NCI-H2107 treated with DMSO at 0.1 percent for 48 hours (cell line): Measurements from ENCODE around the gene OPHN1.
"Not testable (repeated sequence)": the region's sequence is repeated elsewhere in the genome, so short reads cannot be mapped to it uniquely, and the experiment has no call there.

Experiments
- DNase-seq: peaks from one replicate; lab custom pipeline; 2025; ENCODE audit not compliant: unreplicated experiment; lab: John Stamatoyannopoulos, UW

The OPHN1 gene

GRCh38 chrX:68083510-68083909, 349.8 kb downstream of the OPHN1 start:
- no peak for DNase-seq

- DNase-seq: no peak
These were observed 353.3 kb downstream of the OPHN1 start for GRCh38 chrX:68079961-68080360.

- DNase-seq: not testable (repeated sequence)
These were observed 354.5 kb downstream of the OPHN1 start for GRCh38 chrX:68078801-68079200.

- no peak for DNase-seq
These were observed 355.9 kb downstream of the OPHN1 start for GRCh38 chrX:68077378-68077777.

GRCh38 chrX:68072041-68072440, 361.3 kb downstream of the OPHN1 start:
- DNase-seq: no peak

- DNase-seq: not testable (repeated sequence)
These were observed 363.2 kb downstream of the OPHN1 start for GRCh38 chrX:68070119-68070518.

- no peak for DNase-seq
These were observed 372.1 kb downstream of the OPHN1 start for GRCh38 chrX:68061206-68061535.

- no peak for DNase-seq
These were observed 372.6 kb downstream of the OPHN1 start for GRCh38 chrX:68060506-68061205.

- DNase-seq: no peak
These were observed 373.8 kb downstream of the OPHN1 start for GRCh38 chrX:68059469-68059868.

DNA sequence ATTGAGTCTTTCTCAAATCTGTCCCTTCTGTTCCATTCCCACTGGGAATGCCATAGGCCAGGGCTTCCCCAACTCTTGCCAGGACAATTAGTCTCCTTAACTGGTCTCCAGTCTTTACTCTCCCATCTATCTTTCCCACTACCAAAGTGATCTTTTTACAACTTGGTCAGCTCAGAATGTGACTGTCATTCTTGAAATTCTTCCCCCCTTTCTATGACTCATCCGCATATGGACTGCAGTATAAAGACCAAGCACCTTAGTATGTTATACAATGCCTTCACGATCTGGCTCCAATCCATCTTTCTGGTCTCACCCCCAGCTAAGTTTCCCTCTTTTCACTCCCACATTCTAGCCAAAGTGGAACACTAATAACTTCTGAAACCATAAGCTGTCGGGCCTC, 383.8 kb downstream of the OPHN1 start:
- no peak for DNase-seq

GRCh38 chrX:68048774-68049173, 384.5 kb downstream of the OPHN1 start:
- no peak for DNase-seq

- DNase-seq: peak; percentile 40
These were observed 388.2 kb downstream of the OPHN1 start for GRCh38 chrX:68045008-68045577.

- no peak for DNase-seq
These were observed 389.4 kb downstream of the OPHN1 start for GRCh38 chrX:68043713-68044438.

DNA sequence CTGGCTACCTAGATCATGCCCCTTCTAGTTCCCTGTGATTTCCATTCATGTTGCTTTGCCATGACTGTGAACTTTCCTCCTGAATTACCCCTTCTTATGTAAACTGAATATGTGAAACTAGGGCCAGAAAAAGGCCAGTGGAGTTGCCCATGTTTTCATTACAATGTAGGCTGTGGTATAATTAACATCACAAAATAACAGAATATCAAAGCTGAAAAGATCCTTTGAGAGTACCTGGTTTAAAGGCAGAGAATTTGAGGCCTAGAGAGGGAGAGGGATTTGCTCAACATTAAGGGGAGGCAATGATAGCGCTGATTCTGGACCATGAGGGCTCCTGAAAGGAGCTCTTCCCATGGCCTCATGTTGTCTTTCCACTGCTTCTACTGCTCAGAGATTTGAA, 392.2 kb downstream of the OPHN1 start:
- no peak for DNase-seq

GRCh38 chrX:68018248-68019203, 414.8 kb downstream of the OPHN1 start:
- DNase-seq: no peak

GRCh38 chrX:67998540-67998939, 434.8 kb downstream of the OPHN1 start:
- DNase-seq: no peak
